HepG2 (cell line): ENCODE results near the gene IGF2BP3. TPM values are rescaled to one million over a fixed set of nuclear protein-coding genes. Genes with fewer than 3 reads are reported as not detected.

Experiments
- FUBP1 ChIP-seq: sonication (generic); formaldehyde crosslinking; IDR thresholded peaks from 2 replicates; pipeline ENCODE4 v1.5.1; 2020; ENCODE audit warnings: missing genetic modification reagents, mild to moderate bottlenecking, borderline replicate concordance
- KMT2A ChIP-seq: sonication (generic); formaldehyde crosslinking; IDR thresholded peaks from 2 replicates; pipeline ENCODE4 v1.4.0; 2020; ENCODE audit warnings: missing genetic modification reagents
- RBFOX2 ChIP-seq: fragments of 200-400 bp; formaldehyde crosslinking; IDR thresholded peaks from 2 replicates; pipeline ENCODE4 v1.6.1; 2017; ENCODE audit warnings: low read depth, mild to moderate bottlenecking, low read length
- RXRA ChIP-seq: sonication (generic); formaldehyde crosslinking; IDR thresholded peaks from 2 replicates; pipeline ENCODE4 v1.5.1; 2020; ENCODE audit warnings: missing genetic modification reagents
- TSC22D2 ChIP-seq: sonication (generic); formaldehyde crosslinking; IDR thresholded peaks from 2 replicates; pipeline ENCODE4 v1.5.1; 2020; ENCODE audit warnings: missing genetic modification reagents, mild to moderate bottlenecking, borderline replicate concordance
- ZEB1 ChIP-seq: IDR thresholded peaks from 2 replicates; pipeline ENCODE4 v1.6.1; 2012; ENCODE audit warnings: mild to moderate bottlenecking, low read depth, inconsistent platforms; ENCODE audit not compliant: insufficient replicate concordance
- ZNF513 ChIP-seq: sonication (generic); formaldehyde crosslinking; conservative IDR thresholded peaks from 2 replicates; pipeline ENCODE4 v1.5.0; 2020; ENCODE audit warnings: missing genetic modification reagents
- ZNF556 ChIP-seq: sonication (generic); formaldehyde crosslinking; IDR thresholded peaks from 2 replicates; pipeline ENCODE4 v1.4.0; 2020; ENCODE audit warnings: mild to moderate bottlenecking, missing genetic modification reagents, borderline replicate concordance
- ZSCAN22 ChIP-seq: sonication (generic); formaldehyde crosslinking; IDR thresholded peaks from 2 replicates; pipeline ENCODE4 v1.4.0; 2020; ENCODE audit warnings: mild to moderate bottlenecking, missing genetic modification reagents
- polyA plus RNA-seq, 8 experiments: library from polyadenylated mRNA; depleted of rRNA in 3 of 8; stranded (reverse) in 7 of 8; unstranded in 1 of 8; fragments of >200 nt; fragmentation: Illumina TruSeq in 4 of 8; extraction: Trizol in 4 of 8; gene quantifications; 2 replicates each; pipeline versions ENCODE4 v1.2.1 to v1.2.3, GENCODE V29; 2011 to 2016; ENCODE audit warnings: low read depth in 4 of 8, missing spikeins in 1 of 8, mixed read lengths in 1 of 8; ENCODE audit not compliant: insufficient read depth in 1 of 8
- total RNA-seq, 5 experiments: library from RNA; depleted of rRNA; stranded (reverse); fragments of >200 nt; fragmentation: Illumina TruSeq; extraction: Trizol; gene quantifications; 2 replicates each; pipeline ENCODE4 v1.2.3, GENCODE V29; 2016; ENCODE audit warnings: low read depth in 1 of 5
- TF ChIP-seq, protein P1 (sequence below), 2 experiments: sonication (generic) in 1 of 2; formaldehyde crosslinking in 1 of 2; IDR thresholded peaks; 2 replicates each; pipeline versions ENCODE4 v1.4.0 to v1.6.1; 2018 to 2020; ENCODE audit warnings: missing genetic modification reagents in 2 of 2, borderline replicate concordance in 1 of 2, low read depth in 1 of 2, mild to moderate bottlenecking in 1 of 2, missing biosample characterization in 1 of 2
- TF ChIP-seq, protein P2 (sequence below): sonication (generic); formaldehyde crosslinking; IDR thresholded peaks from 2 replicates; pipeline ENCODE4 v1.5.0; 2020; ENCODE audit warnings: mild to moderate bottlenecking, missing genetic modification reagents, borderline replicate concordance
- TF ChIP-seq, protein P3 (sequence below): sonication (generic); formaldehyde crosslinking; IDR thresholded peaks from 2 replicates; pipeline ENCODE4 v1.4.0; 2020; ENCODE audit warnings: missing genetic modification reagents
- TF ChIP-seq, protein P4 (sequence below): sonication (generic); formaldehyde crosslinking; IDR thresholded peaks from 2 replicates; pipeline ENCODE4 v1.5.1; 2020; ENCODE audit warnings: missing genetic modification reagents, mild to moderate bottlenecking, borderline replicate concordance

The IGF2BP3 gene
- total and polyA plus RNA-seq, 2 of the 13 experiments (the other 11 are each of a cell fraction or from before 2014, with no cell fraction given): 37.7 to 39.5 TPM

DNA sequence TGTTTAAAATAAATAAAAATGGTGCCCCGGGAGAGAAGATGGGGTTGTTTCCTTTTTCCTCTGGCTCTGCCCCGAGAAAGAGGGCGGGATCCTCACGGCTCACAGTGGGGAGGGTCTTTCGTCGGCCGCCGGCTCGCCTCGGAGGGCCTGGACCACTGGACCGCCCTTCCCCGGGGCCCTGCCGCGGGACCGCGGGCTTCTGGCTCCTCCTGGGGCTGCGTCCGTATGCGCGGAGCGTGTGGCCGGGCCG, 3.5 kb upstream of the IGF2BP3 start (continued):
- TF ChIP-seq FUBP1 (CRISPR knock-in tag): no peak
- TF ChIP-seq, protein P1, sequence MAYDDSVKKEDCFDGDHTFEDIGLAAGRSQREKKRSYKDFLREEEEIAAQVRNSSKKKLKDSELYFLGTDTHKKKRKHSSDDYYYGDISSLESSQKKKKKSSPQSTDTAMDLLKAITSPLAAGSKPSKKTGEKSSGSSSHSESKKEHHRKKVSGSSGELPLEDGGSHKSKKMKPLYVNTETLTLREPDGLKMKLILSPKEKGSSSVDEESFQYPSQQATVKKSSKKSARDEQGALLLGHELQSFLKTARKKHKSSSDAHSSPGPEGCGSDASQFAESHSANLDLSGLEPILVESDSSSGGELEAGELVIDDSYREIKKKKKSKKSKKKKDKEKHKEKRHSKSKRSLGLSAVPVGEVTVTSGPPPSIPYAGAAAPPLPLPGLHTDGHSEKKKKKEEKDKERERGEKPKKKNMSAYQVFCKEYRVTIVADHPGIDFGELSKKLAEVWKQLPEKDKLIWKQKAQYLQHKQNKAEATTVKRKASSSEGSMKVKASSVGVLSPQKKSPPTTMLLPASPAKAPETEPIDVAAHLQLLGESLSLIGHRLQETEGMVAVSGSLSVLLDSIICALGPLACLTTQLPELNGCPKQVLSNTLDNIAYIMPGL (CRISPR knock-in tag; IDR thresholded peaks at IDR 0.05; ENCODE audit: borderline replicate concordance in 1 of 2, low read depth in 1 of 2): no peak
- TF ChIP-seq RXRA (CRISPR knock-in tag): no peak
- no peak for TF ChIP-seq KMT2A (CRISPR knock-in tag)
- no peak for TF ChIP-seq ZEB1
- no peak for TF ChIP-seq ZSCAN22
- TF ChIP-seq, protein P2, sequence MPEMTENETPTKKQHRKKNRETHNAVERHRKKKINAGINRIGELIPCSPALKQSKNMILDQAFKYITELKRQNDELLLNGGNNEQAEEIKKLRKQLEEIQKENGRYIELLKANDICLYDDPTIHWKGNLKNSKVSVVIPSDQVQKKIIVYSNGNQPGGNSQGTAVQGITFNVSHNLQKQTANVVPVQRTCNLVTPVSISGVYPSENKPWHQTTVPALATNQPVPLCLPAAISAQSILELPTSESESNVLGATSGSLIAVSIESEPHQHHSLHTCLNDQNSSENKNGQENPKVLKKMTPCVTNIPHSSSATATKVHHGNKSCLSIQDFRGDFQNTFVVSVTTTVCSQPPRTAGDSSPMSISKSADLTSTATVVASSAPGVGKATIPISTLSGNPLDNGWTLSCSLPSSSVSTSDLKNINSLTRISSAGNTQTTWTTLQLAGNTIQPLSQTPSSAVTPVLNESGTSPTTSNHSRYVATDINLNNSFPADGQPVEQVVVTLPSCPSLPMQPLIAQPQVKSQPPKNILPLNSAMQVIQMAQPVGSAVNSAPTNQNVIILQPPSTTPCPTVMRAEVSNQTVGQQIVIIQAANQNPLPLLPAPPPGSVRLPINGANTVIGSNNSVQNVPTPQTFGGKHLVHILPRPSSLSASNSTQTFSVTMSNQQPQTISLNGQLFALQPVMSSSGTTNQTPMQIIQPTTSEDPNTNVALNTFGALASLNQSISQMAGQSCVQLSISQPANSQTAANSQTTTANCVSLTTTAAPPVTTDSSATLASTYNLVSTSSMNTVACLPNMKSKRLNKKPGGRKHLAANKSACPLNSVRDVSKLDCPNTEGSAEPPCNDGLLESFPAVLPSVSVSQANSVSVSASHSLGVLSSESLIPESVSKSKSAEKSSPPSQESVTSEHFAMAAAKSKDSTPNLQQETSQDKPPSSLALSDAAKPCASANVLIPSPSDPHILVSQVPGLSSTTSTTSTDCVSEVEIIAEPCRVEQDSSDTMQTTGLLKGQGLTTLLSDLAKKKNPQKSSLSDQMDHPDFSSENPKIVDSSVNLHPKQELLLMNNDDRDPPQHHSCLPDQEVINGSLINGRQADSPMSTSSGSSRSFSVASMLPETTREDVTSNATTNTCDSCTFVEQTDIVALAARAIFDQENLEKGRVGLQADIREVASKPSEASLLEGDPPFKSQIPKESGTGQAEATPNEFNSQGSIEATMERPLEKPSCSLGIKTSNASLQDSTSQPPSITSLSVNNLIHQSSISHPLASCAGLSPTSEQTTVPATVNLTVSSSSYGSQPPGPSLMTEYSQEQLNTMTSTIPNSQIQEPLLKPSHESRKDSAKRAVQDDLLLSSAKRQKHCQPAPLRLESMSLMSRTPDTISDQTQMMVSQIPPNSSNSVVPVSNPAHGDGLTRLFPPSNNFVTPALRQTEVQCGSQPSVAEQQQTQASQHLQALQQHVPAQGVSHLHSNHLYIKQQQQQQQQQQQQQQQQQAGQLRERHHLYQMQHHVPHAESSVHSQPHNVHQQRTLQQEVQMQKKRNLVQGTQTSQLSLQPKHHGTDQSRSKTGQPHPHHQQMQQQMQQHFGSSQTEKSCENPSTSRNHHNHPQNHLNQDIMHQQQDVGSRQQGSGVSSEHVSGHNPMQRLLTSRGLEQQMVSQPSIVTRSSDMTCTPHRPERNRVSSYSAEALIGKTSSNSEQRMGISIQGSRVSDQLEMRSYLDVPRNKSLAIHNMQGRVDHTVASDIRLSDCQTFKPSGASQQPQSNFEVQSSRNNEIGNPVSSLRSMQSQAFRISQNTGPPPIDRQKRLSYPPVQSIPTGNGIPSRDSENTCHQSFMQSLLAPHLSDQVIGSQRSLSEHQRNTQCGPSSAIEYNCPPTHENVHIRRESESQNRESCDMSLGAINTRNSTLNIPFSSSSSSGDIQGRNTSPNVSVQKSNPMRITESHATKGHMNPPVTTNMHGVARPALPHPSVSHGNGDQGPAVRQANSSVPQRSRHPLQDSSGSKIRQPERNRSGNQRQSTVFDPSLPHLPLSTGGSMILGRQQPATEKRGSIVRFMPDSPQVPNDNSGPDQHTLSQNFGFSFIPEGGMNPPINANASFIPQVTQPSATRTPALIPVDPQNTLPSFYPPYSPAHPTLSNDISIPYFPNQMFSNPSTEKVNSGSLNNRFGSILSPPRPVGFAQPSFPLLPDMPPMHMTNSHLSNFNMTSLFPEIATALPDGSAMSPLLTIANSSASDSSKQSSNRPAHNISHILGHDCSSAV (CRISPR knock-in tag): no peak
- TF ChIP-seq, protein P3, sequence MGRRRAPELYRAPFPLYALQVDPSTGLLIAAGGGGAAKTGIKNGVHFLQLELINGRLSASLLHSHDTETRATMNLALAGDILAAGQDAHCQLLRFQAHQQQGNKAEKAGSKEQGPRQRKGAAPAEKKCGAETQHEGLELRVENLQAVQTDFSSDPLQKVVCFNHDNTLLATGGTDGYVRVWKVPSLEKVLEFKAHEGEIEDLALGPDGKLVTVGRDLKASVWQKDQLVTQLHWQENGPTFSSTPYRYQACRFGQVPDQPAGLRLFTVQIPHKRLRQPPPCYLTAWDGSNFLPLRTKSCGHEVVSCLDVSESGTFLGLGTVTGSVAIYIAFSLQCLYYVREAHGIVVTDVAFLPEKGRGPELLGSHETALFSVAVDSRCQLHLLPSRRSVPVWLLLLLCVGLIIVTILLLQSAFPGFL: no peak
- TF ChIP-seq ZNF513 (CRISPR knock-in tag): no peak
- TF ChIP-seq TSC22D2 (CRISPR knock-in tag): no peak
- no peak for TF ChIP-seq RBFOX2
- TF ChIP-seq, protein P4, sequence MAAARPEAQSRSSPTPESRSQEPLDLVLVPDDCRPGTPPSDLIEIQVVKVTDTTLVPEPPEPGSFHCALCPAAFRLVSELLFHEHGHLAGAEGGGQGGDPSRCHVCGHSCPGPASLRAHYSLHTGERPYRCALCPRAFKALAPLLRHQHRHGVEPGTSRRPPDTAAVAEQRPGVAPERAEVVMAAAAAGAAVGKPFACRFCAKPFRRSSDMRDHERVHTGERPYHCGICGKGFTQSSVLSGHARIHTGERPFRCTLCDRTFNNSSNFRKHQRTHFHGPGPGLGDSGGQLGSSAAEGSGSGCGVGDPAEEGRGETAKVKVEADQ: no peak
- 0 out of 2 replicates have a peak, but pooled peaks have one; percentile 6 for TF ChIP-seq ZNF556 (CRISPR knock-in tag)
